ENCODE measurements around the gene RABGAP1L. TPM values are rescaled to one million over a fixed set of nuclear protein-coding genes. Genes with fewer than 3 reads are reported as not detected.

The RABGAP1L gene
- total RNA-seq, 1 experiment from 2014 or later, result 29.3 TPM

GRCh38 chr1:174273190-174273589 lies 113.9 kb downstream of the RABGAP1L start:
- H4K20me1 ChIP-seq (ENCODE audit: insufficient read depth), result no peaks in the 10 kb centered on the region
- no peak for TF ChIP-seq EZH2phosphoT487 (IDR thresholded peaks at IDR 0.05; ENCODE audit: borderline replicate concordance)
- TF ChIP-seq CEBPB (IDR thresholded peaks at IDR 0.05; ENCODE audit: low read depth), result no peak
- TF ChIP-seq SP1 (IDR thresholded peaks at IDR 0.05; ENCODE audit: low read depth), result no peak
- no peak for TF ChIP-seq POLR2A (IDR thresholded peaks at IDR 0.05; ENCODE audit: borderline replicate concordance, extremely low read depth, insufficient read depth, insufficient read length)
- TF ChIP-seq, protein P1, sequence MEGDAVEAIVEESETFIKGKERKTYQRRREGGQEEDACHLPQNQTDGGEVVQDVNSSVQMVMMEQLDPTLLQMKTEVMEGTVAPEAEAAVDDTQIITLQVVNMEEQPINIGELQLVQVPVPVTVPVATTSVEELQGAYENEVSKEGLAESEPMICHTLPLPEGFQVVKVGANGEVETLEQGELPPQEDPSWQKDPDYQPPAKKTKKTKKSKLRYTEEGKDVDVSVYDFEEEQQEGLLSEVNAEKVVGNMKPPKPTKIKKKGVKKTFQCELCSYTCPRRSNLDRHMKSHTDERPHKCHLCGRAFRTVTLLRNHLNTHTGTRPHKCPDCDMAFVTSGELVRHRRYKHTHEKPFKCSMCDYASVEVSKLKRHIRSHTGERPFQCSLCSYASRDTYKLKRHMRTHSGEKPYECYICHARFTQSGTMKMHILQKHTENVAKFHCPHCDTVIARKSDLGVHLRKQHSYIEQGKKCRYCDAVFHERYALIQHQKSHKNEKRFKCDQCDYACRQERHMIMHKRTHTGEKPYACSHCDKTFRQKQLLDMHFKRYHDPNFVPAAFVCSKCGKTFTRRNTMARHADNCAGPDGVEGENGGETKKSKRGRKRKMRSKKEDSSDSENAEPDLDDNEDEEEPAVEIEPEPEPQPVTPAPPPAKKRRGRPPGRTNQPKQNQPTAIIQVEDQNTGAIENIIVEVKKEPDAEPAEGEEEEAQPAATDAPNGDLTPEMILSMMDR (IDR thresholded peaks at IDR 0.05 in 2 of 3, conservative IDR thresholded peaks at IDR 0.05 in 1 of 3; ENCODE audit: borderline replicate concordance in 1 of 3, insufficient read depth in 1 of 3, low read depth in 2 of 3, low read length in 2 of 3), result no peak
- TF ChIP-seq JUND (IDR thresholded peaks at IDR 0.05), result no peak
- no peak for TF ChIP-seq MAX (IDR thresholded peaks at IDR 0.05)
- no peak for TF ChIP-seq YY1 (IDR thresholded peaks at IDR 0.05; ENCODE audit: extremely low read depth, insufficient replicate concordance, low read depth, low read length)
- TF ChIP-seq ATF3 (IDR thresholded peaks at IDR 0.05), result no peak
- TF ChIP-seq EZH2 (IDR thresholded peaks at IDR 0.05), result no peak
- no peak for TF ChIP-seq TCF7L2 (IDR thresholded peaks at IDR 0.05; ENCODE audit: borderline replicate concordance, extremely low read depth, insufficient read depth, insufficient read length)
- TF ChIP-seq, protein P2, sequence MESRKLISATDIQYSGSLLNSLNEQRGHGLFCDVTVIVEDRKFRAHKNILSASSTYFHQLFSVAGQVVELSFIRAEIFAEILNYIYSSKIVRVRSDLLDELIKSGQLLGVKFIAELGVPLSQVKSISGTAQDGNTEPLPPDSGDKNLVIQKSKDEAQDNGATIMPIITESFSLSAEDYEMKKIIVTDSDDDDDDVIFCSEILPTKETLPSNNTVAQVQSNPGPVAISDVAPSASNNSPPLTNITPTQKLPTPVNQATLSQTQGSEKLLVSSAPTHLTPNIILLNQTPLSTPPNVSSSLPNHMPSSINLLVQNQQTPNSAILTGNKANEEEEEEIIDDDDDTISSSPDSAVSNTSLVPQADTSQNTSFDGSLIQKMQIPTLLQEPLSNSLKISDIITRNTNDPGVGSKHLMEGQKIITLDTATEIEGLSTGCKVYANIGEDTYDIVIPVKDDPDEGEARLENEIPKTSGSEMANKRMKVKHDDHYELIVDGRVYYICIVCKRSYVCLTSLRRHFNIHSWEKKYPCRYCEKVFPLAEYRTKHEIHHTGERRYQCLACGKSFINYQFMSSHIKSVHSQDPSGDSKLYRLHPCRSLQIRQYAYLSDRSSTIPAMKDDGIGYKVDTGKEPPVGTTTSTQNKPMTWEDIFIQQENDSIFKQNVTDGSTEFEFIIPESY (IDR thresholded peaks at IDR 0.05; ENCODE audit: extremely low read depth, insufficient replicate concordance, low read length), result no peak
- H3K27ac ChIP-seq (ENCODE audit: low read depth, low read length), result no peak overlapping the region
- ATAC-seq (no peak), DNase-seq (ENCODE audit: low read depth, low spot score) (no peak)
- no peaks in the 10 kb centered on the region for H3K9me2 ChIP-seq (ENCODE audit: insufficient read depth)
- ChIA-PET CTCF (interaction anchor here (1.1 to 1.7 kb wide), 2 partner anchors 11 to 453 kb away, joined by 3 to 5 read pairs; no protein-coding TSS in a partner anchor), RAD21 (ENCODE audit: low non-redundant PET in 1 of 2, low total read pairs in 2 of 2, uncharacterized antibody in 2 of 2, unreplicated experiment in 2 of 2) (no interaction called here), POLR2A (no interaction called here)
- no peaks in the 10 kb centered on the region for H3K4me1 ChIP-seq (ENCODE audit: control insufficient read depth in 1 of 2, insufficient read depth in 2 of 2, low read length in 2 of 2)
- intact Hi-C loops (cut with micrococcal nuclease), result no loop called here
- no peaks in the 10 kb centered on the region for H3K79me2 ChIP-seq (ENCODE audit: insufficient read depth, low read length)
- H3K36me3 ChIP-seq (ENCODE audit: control insufficient read depth in 1 of 2, insufficient read depth in 2 of 2, low read length in 2 of 2), result no peaks in the 10 kb centered on the region
- no peaks in the 10 kb centered on the region for H3K9me3 ChIP-seq (ENCODE audit: control insufficient read depth in 1 of 2, insufficient read depth in 1 of 2, low read depth in 1 of 2, low read length in 2 of 2)
- H3K4me3 ChIP-seq (replicated peaks in 1 of 2; ENCODE audit: low read depth in 1 of 2, low read length in 2 of 2), result no peak overlapping the region
- H3K9ac ChIP-seq (ENCODE audit: low read length), result no peak overlapping the region
- H2AFZ ChIP-seq (ENCODE audit: low read depth, low read length, poor library complexity, severe bottlenecking), result no peak overlapping the region
- no peak overlapping the region for H3K4me2 ChIP-seq (ENCODE audit: low read length)
- no TSS peak for BruUV-seq (replicated peaks)
- no peaks in the 10 kb centered on the region for H3K27me3 ChIP-seq (ENCODE audit: insufficient read depth, low read length)

All from HCT116 (cell line).